HG02642 (cell line): ENCODE measurements around the gene SP140.
A peak's percentile ranks its signal among the peaks of the same experiment; 100 is the strongest.
"Not testable (repeated sequence)": the region's sequence is repeated elsewhere in the genome, so short reads cannot be mapped to it uniquely, and the experiment has no call there.

Experiments
- ATAC-seq: cut with Tn5 transposase; IDR thresholded peaks from one replicate; pipeline ENCODE4 v1.9.1; 2021; ENCODE audit warnings: mild to moderate bottlenecking; ENCODE audit not compliant: unreplicated experiment, poor library complexity

Gene SP140

DNA sequence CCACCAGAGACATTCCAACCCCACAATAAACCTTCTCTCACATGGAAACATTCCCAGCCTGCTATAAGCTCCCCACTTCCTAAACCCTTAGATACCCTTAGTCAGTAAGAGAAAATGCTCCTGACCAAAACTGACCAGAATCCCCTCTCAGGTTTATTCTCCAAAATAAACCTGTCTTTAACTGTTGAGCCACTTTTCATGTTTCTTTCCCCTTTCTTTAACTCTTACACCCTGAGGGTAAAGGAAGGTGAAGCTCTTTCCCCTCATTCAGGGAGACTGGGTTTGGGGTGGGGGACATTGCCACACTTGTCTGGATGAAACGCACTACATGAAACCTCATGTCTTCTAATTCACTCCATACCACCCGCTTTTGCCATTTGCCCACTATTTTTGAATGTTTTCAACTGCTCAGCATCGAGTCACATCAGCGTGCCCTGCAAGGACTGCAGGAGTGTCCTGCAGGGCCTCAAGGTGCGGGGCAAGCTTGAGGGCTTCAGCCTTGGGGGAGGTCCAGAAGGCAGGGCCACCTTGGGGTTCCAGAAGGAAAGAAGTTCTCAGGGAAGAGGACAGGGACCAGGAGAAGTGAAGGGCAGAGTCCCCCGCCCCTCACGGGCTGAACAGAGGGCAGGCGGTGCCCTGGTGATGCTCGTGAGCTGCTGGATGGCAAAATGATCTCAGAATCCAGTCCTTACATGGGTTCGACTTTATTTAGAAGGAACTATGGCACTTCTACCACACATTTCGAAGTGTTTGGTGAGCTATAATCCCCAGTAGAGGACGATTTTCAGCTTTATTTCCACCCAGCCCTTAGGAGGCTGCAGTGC, 97.2 kb downstream of the SP140 start:
- no peak for ATAC-seq

DNA sequence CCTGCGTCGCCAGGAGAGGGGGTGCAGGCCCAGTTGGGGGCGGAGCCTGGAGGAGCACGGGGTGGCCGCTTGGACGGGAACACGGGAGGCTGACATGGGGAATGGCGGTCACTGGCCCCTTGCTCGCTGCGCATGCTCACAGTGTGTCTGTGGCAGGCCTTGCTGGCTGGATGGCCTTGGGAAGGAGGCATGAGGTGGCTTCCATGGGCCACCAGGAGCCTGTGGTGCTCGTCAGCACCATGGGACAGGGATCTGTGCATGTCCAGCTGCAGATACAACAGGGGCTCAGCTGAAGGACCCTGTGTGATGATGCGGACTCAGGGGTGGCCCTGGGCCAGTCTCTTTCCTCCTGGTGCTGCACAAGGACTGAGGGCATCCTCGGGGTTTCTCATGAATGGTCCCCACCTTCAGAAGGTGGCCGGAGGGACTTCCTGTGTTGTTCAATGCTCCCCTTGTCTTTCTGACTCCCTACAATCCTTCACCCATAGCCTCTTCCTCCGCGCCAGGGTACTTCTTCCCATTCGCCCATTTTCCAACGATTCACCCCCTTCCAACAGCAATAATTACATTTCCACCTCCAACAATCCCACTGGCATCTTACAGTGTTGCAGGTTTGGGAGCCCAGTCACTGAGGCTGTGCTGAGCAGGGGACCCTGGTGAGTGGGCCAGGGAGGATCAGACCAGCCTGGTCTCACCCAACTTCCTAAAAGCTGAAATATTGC, 98.0 kb downstream of the SP140 start:
- no peak for ATAC-seq

DNA sequence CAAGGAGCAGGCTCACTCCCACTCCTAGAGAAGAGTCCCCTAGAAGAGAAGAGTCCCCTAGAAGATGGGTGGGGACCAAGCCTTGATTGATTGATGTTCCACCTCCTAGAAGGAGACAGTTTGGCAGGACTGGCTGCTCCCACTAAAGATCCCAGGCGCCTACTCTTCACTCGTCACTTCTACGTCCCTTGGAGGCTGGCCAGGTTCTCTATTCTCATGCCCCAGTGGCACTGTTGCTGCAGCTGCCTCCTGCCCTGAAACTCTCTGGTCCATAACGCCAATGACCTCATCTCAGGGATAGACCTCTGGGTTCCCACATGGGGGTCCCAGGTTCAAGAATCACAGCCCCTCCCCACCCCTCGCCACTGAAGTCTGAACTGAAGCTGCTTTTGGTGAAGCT, 99.0 kb downstream of the SP140 start:
- no peak for ATAC-seq

DNA sequence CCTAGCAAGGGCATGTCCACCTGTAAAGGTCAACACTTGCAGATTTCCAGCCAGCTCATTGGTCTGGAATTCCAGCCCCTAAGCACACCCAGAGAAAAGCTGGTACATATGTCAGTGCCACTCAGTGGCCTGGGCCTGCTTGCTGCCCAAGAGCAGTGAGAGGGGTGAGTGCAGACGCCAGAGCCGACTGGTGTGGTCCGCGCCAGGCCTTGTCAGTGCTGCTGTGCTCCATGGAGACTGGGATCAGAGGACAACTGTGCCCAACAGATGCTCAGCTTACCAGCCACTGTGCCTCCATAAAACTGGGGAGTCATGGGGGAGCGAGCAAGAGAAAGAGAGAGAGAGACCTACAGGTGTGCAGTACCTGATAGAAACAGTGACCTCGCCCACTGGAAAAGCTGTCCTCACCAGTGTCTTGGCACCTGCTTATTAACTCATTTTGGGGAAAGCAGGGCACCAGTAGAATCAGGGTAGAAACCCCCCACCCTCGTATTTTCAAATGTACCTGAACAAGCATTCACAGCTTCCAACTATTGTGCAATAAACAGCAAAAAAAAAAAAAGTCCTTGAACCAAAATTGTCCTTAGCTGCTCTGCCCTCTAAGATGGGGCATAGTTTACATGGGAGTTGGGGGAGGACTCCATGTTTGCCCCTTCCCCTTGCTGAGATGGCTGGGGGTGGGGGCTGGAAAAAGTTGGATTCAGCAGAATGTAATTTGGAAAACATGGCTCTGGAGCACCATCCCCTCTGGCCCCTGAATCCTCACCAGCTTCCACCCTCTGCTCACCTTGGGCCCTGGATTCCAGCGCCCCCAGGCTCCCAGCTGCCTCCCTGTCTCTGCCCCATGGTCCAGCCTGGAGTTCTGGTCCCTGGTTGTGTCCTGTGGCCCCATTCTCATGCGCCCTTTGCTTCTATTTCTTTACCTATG, 100.0 kb downstream of the SP140 start:
- no peak for ATAC-seq

DNA sequence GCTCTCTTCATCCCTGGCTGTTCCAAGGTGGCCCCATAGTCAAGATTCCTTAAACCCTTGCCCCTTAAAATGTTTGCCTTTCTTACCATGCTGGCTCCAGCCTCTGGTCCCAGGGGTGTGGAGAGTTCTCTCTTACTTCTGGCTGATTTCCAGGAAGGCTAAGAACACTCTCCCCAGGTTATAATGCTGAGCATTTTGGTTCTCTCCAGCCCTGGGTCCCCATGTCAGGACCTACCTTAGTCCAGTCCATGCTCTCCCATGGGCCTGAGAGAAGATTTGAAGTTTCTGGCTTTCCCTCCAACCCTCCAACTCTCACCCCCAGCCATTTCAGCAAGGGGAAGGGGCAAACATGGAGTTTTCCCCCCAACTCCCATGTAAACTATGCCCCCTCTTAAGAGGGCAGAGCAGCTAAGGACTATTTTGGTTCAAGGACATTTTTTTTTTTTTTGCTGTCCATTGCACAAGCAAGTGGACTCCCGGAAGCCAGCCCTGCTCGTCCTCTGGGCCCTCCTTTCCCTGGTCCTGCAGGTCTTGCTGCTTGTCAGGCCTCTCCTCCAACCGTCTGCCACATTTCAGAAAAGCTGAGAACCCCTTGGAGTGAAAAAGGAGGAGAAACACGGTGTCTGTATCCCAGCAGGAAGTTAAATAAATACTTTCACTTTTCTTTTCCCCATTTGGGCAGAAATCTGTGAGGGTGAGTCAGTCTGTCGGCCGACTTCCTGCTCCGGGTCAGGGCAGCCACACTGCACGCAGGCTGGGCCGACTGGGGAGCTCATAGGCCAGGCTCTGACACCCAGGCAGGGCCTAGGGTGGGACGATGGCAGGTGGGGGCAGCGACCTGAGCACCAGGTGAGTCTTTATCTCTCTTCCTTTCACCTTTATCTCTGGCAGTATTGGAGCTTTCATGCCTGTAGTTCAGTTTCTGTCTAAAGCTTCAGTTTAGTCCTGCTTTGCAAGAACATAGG, 101.2 kb downstream of the SP140 start, which contains the start of gene SP140L:
SP140L (plus strand) TSS at position 741 of the 965 bp plus-strand sequence; CDS start at position 818, 77 bp downstream.
- ATAC-seq: peak; percentile 91

DNA sequence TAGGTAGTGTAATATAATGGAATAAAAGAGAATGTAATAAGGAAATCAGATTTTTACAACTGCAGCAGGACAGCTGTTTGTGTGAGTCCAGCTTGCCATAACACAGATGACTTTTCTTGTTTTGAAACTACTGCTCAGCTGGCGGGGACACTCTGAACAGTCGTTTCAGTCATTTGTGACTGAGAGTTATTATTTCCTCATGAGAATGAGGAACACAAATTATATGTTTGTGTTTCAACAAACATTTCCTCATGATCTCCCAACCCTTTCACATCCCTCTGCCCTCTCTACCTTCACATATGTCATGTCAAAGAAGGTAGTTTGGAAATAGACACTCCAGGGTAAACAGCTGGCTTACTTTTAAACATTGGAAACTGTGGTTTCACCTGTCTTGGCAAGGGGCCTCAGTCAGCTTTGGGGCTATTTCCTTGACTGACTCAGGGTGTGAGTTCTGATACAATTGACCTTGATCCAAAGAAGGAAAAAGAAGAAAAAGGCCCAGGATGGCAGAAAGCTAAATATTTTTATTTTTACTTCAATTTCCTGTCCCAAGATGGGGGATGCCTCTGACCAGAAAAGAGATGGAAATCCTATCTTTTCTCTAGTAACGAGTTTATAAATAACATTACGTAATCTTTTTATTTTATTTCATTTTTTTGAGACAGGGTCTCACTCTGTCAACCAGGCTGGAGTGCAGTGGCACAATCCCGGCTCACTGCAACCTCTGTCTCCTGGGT, 102.0 kb downstream of the SP140 start:
- peak; percentile 74 for ATAC-seq

DNA sequence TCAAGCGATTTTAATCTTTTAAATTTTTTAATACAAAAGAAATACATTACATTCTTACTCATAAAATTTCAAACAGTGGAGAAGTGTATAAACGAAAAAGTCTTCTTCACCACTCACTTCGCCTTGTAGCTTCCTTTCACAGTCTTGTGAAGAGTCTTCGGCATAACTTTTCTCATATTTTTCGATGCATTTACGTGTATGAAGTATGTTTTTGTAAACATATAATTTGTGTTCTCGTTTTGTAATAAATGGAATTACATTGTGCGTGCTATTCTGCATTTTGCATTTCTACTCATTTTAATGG, 102.6 kb downstream of the SP140 start:
- no peak for ATAC-seq

DNA sequence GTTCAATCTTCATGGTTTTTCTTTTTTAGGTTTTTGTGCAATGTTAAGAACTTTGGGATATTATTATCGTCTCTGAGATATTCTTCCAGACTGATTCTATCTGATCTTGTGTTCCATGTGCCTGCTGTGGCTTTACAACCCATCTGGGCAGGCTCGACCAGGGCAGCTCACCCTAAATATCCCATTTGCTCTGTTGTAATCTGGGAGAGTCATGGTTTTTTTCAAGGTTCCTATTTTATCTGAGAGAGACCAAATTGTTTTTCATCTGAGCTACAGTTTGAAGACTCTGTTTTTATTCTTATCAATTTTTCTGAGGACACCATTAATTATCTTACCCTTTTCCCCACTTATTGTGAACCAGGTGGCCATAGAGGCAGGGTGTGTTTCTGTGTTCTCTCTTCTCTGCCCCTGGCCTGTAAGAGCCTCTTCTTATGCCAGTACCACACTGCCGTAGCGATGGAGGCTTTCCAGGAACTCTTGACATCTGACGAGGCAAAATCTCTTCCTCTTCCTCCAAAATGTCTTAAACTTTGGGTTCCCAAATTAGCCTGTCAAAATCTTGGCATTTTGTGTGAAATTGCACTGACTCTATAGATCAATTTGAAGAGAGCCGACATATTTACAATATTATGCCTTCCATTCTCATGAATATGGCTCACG, 104.5 kb downstream of the SP140 start:
- ATAC-seq: no peak

DNA sequence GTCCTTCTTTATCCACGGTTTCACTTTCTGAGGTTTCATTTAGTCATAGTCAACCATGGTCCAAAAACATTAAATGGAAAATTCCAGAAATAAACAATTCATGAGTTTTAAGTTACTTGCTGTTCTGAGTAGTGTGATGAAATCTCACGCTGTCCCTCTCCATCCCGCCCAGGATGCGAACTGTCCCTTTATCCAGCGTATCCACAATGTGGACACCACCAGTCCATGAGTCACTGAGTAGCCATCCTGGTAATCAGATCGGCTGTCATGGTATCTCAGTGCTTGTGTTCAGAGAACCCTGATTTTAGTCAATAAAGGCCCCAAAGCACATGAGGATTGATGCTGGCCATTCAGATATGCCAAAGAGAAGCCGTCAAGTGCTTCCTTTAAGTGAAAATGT, 105.2 kb downstream of the SP140 start:
- ATAC-seq: no peak

DNA sequence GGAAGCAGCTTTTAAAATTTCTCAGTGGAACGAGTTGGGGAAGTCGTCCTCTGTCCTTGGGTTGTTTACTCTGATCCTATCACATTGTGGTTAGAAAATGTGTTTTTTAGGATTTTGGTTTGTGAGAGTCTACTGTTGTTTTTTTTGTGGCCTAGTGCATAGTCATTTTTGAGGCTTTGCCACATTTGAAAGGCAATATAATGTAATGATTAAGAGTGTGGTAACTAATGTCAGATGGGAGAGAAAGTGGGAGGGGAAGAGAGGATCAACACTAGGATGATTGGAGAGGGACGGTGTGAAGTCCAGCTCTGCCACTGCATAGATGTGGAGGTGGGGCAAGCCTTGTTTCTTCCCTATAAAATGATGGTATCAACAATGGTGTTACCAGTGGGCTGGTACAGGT, 109.9 kb downstream of the SP140 start:
- ATAC-seq: no peak

DNA sequence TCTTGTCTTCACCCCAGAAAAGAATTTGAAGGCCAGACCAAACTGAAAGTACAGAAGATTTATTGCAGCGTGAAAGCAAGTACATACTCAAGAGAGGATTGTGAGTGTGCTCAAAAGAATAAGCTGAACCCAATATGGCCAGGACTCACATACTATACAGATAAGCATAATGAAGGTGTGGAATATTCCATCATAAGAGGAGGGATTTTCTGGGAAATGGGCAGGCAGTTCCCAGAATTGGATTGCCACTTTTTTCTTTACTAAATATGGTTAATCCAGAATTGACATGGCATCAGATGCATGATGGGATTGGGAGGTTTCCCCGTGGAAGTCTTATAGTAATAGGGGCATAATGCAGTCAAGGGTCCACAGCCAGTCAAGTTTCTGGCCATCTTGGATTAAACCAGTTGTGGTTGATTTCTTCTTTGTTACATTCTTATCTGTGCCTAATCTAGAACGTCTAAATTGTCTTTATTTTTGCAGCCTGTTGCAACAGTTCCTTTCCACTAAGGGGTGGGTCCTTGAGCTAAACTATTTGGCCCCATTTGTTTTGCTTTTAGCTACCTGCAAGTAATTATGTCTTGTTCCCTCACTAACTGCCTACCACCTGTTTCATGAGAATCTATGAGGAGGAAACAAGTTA, 110.4 kb downstream of the SP140 start:
- no peak for ATAC-seq

DNA sequence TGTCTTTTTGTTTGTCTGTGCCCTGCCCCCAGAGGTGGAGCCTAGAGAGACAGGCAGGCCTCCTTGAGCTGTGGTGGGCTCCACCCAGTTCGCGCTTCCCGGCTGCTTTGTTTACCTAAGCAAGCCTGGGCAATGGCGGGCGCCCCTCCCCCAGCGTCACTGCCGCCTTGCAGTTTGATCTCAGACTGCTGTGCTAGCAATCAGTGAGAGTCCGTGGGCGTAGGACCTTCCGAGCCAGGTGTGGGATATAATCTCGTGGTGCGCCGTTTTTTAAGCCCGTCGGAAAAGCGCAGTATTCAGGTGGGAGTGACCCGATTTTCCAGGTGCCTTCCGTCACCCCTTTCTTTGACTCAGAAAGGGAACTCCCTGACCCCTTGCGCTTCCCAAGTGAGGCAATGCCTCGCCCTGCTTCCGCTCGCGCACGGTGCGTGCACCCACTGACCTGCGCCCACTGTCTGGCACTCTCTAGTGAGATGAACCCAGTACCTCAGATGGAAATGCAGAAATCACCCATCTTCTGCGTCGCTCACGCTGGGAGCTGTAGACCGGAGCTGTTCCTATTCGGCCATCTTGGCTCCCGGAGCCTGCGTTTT, 116.5 kb downstream of the SP140 start:
- not testable (repeated sequence) for ATAC-seq

DNA sequence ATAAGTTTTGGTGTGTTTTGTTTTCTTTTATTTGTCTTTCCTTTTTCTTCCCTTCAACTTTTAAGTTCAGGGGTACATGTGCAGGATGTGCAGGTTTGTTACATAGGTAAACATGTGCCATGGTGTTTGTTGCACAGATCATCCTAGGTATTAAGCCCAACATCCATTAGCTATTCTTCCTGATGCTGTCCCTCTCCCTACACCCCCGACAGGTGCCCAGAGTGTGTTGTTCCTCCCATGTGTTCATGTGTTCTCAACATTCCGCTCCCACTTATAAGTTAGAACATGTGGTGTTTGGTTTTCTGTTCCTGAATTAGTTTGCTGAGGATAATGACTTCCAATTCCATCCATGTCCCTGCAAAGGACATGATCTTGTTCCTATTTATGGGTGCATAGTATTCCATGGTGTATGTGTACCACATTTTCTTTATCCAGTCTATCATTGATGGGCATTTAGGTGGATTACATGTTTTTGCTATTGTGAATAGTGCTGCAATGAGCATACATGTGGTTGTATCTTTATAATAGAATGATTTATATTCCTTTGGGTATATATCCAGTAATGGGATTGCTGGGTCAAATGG, 117.6 kb downstream of the SP140 start:
- not testable (repeated sequence) for ATAC-seq

DNA sequence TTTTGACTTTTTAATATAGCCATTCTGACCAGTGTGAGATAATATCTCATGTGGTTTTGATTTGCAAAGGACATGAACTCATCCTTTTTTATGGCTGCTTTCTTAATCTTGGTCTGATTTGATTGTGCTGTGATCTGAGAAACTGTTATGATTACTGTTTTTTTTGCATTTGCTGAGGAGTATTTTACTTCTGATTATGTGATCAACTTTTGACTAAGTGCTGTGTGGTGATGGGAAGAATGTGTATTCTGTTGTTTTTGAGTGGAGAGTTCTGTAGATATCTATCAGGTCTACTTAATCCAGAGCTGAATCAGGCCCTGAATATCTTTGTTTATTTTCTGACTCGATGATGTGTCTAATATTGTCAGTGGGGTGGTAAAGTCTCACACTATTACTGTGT, 118.2 kb downstream of the SP140 start:
- ATAC-seq: no peak

DNA sequence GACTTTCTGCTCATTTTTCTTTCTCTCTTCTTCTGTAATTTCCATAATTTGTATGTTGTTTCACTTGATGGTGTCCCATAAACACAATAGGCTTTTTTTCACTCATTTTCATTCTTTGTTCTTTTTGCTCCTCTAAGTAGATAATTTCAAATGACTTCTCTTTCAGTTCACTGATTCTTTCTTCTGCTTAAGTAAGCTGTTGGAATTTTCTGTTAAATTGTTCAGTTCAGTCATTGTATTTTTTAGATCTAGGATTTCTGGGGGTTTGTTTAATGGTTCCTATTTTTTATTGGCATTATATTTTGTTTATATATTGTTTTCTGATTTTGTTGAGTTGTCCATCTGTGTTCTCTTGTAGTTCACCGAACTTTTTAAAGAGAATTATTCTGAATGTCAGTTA, 120.9 kb downstream of the SP140 start:
- no peak for ATAC-seq

DNA sequence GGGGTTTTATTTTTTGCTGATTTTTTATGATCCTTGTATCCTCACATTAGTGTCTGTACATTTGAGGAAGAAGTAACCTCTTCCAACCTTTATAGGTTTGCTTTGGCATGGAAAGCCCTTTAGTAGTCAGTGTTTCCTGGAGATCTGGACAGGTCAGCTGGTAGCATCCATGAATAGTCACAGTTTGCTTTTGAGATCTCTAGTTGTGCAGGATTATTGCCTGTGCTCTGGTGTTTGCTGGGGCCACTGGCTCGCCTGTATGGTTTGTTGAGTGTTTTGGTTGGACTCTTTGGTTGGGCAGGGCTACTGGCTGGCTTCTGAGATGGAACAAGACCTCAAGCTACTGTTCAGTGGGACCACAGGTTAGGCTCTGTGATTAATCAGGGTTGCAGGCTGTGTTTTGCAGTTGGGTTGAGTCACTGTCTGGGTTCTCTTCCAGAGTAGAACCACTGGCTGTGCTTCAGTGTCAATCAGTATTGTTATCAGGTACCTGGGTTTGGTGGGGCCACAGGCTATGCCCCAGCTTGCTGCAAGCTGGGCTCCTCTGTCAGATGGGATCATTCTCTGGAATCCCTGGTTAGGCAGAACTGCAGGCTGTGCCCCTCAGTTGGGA, 121.5 kb downstream of the SP140 start:
- ATAC-seq: no peak
